Measurements from ENCODE around the gene WTAP. TPM values are rescaled to one million over a fixed set of nuclear protein-coding genes. Genes with fewer than 3 reads are reported as not detected.

The WTAP gene
- total RNA-seq, 1 donor from 2014 or later = 75.4 TPM

DNA sequence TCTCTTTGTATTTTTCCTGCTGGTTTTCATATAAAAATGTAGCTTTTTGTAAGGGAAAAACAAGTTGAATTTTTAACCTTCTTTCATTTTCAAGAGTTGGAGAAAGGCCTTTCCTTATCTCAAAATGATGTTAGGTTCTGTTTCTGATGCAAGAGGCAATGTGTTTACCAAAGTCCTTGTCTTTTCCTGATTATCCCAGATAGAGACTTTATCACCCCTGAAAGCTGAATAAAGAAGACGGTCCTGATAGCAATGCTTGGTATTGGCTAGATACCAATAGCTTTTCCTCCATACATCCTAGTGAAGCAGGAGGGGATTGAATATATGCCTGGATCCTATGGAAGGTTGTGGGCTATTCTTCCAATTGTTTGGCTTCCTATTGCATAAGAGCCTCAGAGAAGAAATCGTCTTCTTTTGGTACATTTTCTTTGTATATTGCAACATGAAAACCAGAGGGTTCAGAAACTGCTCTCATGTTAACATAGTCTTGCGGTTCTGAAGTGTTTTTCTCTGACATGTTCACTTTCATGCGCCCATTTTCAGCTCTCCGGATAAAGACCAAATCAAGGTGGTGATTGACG is 78.2 kb downstream of the WTAP start:
- DNase-seq (ENCODE audit: low spot score) = no peak

Other genes with a start within 250 kb of the WTAP start
- gene SOD2, start 34.3 kb upstream of the WTAP start, total RNA-seq = 189 TPM
- gene ACAT2, start 34.5 kb downstream of the WTAP start, total RNA-seq = 69.3 TPM
- 131 TPM for gene TCP1, start 62.1 kb downstream of the WTAP start, total RNA-seq
- 62.6 TPM for gene MRPL18, start 63.0 kb downstream of the WTAP start, total RNA-seq
- 0.23 TPM for gene PNLDC1, start 72.8 kb downstream of the WTAP start, total RNA-seq
- not detected for gene MAS1, start 163.5 kb downstream of the WTAP start, total RNA-seq
- 98.5 TPM for gene IGF2R, start 241.6 kb downstream of the WTAP start, total RNA-seq